GM12878 (cell line): ENCODE results near the gene NT5C2. TPM values are rescaled to one million over a fixed set of nuclear protein-coding genes. Genes with fewer than 3 reads are reported as not detected.
A peak's percentile ranks its signal among the peaks of the same experiment; 100 is the strongest.

Source experiments
- ATAC-seq: fragments of 200-7000 bp; cut with Tn5 transposase; 3 replicates; pipeline ENCODE4 v1.9.1; 2020; ENCODE audit warnings: mild to moderate bottlenecking, moderate library complexity
- BruUV-seq: library from RNA; stranded (reverse); fragments of 400-500 nt; replicated peaks from 2 replicates; lab custom pipeline; 2021; lab: Mats Ljungman, UMichigan
- CTCF ChIA-PET: fragments of 300-600 bp; sonication (Branson Sonifier 250); formaldehyde crosslinking; extraction: SDS; loops from one replicate; lab custom pipeline; 2021; ENCODE audit warnings: inconsistent platforms; lab: Yijun Ruan, JAX
- POLR2A ChIA-PET: fragments of 350-600 bp; formaldehyde crosslinking; extraction: SDS; loops from one replicate; lab custom pipeline; 2021; ENCODE audit warnings: inconsistent platforms; lab: Charles Lee
- RAD21 ChIA-PET: fragments of 300-600 bp; sonication (Branson Sonifier 250); formaldehyde crosslinking; loops from one replicate; lab custom pipeline; 2023; ENCODE audit warnings: antibody characterized with exemption; ENCODE audit not compliant: unreplicated experiment; lab: Charles Lee
- SMC1A ChIA-PET: fragments of 300-600 bp; sonication (Branson Sonifier 250); formaldehyde crosslinking; loops from one replicate; lab custom pipeline; 2023; ENCODE audit not compliant: unreplicated experiment, uncharacterized antibody; lab: Charles Lee
- DNase-seq: peaks from one replicate; pipeline ENCODE4 v3.0.0-alpha.2; 2011; ENCODE audit warnings: low read depth, low spot score
- FAIRE-seq: peaks from 3 replicates; lab custom pipeline; 2011; peaks lifted over from hg19 to GRCh38; lab: Jason Lieb, UNC
- H2AFZ ChIP-seq: 2 replicates; pipeline ENCODE4 v1.6.0; 2011; ENCODE audit warnings: low read depth, low read length, control low read depth; ENCODE audit not compliant: control insufficient read depth
- H3K27ac ChIP-seq: 2 replicates; pipeline ENCODE4 v1.5.1; 2011; ENCODE audit warnings: control low read depth; ENCODE audit not compliant: control insufficient read depth, insufficient read depth
- H3K27me3 ChIP-seq, 2 experiments: replicated peaks in 1 of 2; 2 replicates each; pipeline versions ENCODE4 v1.6.0 to v1.6.1; 2011; ENCODE audit warnings: low read length in 1 of 2; ENCODE audit not compliant: control insufficient read depth in 2 of 2, insufficient read depth in 2 of 2
- H3K36me3 ChIP-seq, 2 experiments: 2 replicates each; pipeline ENCODE4 v1.5.1; 2011; ENCODE audit warnings: low read length in 1 of 2; ENCODE audit not compliant: control insufficient read depth in 2 of 2, insufficient read depth in 2 of 2
- H3K4me1 ChIP-seq: 2 replicates; pipeline ENCODE4 v1.6.1; 2011; ENCODE audit warnings: mild to moderate bottlenecking, low read length, moderate library complexity, mixed read lengths; ENCODE audit not compliant: control insufficient read depth, insufficient read depth
- H3K4me2 ChIP-seq: 2 replicates; pipeline ENCODE4 v1.6.0; 2011; ENCODE audit warnings: control low read depth; ENCODE audit not compliant: control insufficient read depth, insufficient read depth
- H3K4me3 ChIP-seq: fragments of 200-600 bp; sonication (generic); 2 replicates; pipeline ENCODE4 v1.5.1; 2016
- H3K79me2 ChIP-seq: 2 replicates; pipeline ENCODE4 v1.6.0; 2011; ENCODE audit warnings: low read length; ENCODE audit not compliant: control insufficient read depth, insufficient read depth
- H3K9ac ChIP-seq: 2 replicates; pipeline ENCODE4 v1.8.0; 2011; ENCODE audit warnings: low read length, control low read depth, mixed read lengths; ENCODE audit not compliant: control insufficient read depth, insufficient read depth
- H3K9me3 ChIP-seq: replicated peaks from 3 replicates; pipeline ENCODE4 v1.5.1; 2011; ENCODE audit warnings: mild to moderate bottlenecking, low read length; ENCODE audit not compliant: control insufficient read depth, insufficient read depth
- H4K20me1 ChIP-seq: 2 replicates; pipeline ENCODE4 v1.6.0; 2011; ENCODE audit not compliant: control insufficient read depth, insufficient read depth
- CREB1 ChIP-seq: IDR thresholded peaks from 2 replicates; pipeline ENCODE4 v1.6.1; 2012; ENCODE audit warnings: low read depth, mild to moderate bottlenecking, inconsistent platforms
- IKZF1 ChIP-seq: fragments of 450-650 bp; conservative IDR thresholded peaks from 2 replicates; pipeline ENCODE4 v1.6.1; 2017; ENCODE audit warnings: antibody characterized with exemption, mild to moderate bottlenecking
- MEF2B ChIP-seq: fragments of 450-650 bp; IDR thresholded peaks from 2 replicates; pipeline ENCODE4 v1.6.1; 2018; ENCODE audit warnings: mild to moderate bottlenecking, moderate library complexity; ENCODE audit not compliant: partially characterized antibody, poor library complexity, severe bottlenecking
- MXI1 ChIP-seq: fragments of 150-350 bp; IDR thresholded peaks from 2 replicates; pipeline ENCODE4 v1.6.1; 2011; ENCODE audit warnings: low read depth, mild to moderate bottlenecking, inconsistent platforms, low read length, improper control_type of control experiment
- NKRF ChIP-seq: fragments of 450-650 bp; conservative IDR thresholded peaks from 2 replicates; pipeline ENCODE4 v1.6.1; 2017; ENCODE audit warnings: mild to moderate bottlenecking, moderate library complexity
- PML ChIP-seq: IDR thresholded peaks from 2 replicates; pipeline ENCODE4 v1.6.1; 2012; ENCODE audit warnings: low read length, inconsistent platforms
- POLR2A ChIP-seq: IDR thresholded peaks from 2 replicates; pipeline ENCODE4 v1.6.1; 2011; ENCODE audit warnings: low read depth, mild to moderate bottlenecking, low read length
- RBBP5 ChIP-seq: fragments of 200-600 bp; sonication (generic); conservative IDR thresholded peaks from 2 replicates; pipeline ENCODE4 v1.6.1; 2016
- RUNX3 ChIP-seq: IDR thresholded peaks from 2 replicates; pipeline ENCODE4 v1.6.1; 2012; ENCODE audit warnings: low read length, inconsistent platforms
- SKIL ChIP-seq: fragments of 450-650 bp; IDR thresholded peaks from 2 replicates; pipeline ENCODE4 v1.6.1; 2017; ENCODE audit warnings: mild to moderate bottlenecking, low read depth, inconsistent platforms; ENCODE audit not compliant: poor library complexity, severe bottlenecking
- SRF ChIP-seq, 2 experiments: IDR thresholded peaks; 2 replicates each; pipeline ENCODE4 v1.6.1; 2011; ENCODE audit warnings: low read depth in 2 of 2, low read length in 2 of 2, mild to moderate bottlenecking in 1 of 2, moderate library complexity in 1 of 2
- ZNF592 ChIP-seq: fragments of 450-650 bp; IDR thresholded peaks from 2 replicates; pipeline ENCODE4 v1.6.1; 2017; ENCODE audit warnings: mild to moderate bottlenecking, moderate library complexity
- ZSCAN29 ChIP-seq: fragments of 450-650 bp; IDR thresholded peaks from 2 replicates; pipeline ENCODE4 v1.6.1; 2017; ENCODE audit warnings: mild to moderate bottlenecking, moderate library complexity
- WGBS: methylation state at CpG from one replicate; pipeline ENCODE4 v1.1.6; 2016; ENCODE audit warnings: low lambda C conversion rate; ENCODE audit not compliant: insufficient replicate concordance, insufficient coverage; ENCODE audit errors: missing lambda C conversion rate; 5-methylcytosine and 5-hydroxymethylcytosine counted together
- in situ Hi-C: fragments of 300-500 bp; cut with MboI; formaldehyde crosslinking; loops from 9 replicates; pipeline ENCODE4 v1.14.3; 2018; ENCODE audit warnings: mixed read lengths
- intact Hi-C: fragments of 100-400 bp; cut with micrococcal nuclease; formaldehyde crosslinking; loops from one replicate; pipeline ENCODE4 v1.14.2; 2022; ENCODE audit not compliant: unreplicated experiment
- polyA plus RNA-seq, 11 experiments: library from polyadenylated mRNA; depleted of rRNA in 4 of 11; unstranded in 6 of 11; stranded (reverse) in 5 of 11; fragments of >200 nt; fragmentation: Nextera tagmentation in 4 of 11; fragmentation: Illumina TruSeq in 1 of 11; extraction: Ambion mirVana in 4 of 11; extraction: Trizol in 1 of 11; gene quantifications; 1 replicate in 1 of 11; 2 replicates in 10 of 11; pipeline versions ENCODE4 v1.2.1 to v1.2.3, GENCODE V29; 2011 to 2016; ENCODE audit warnings: inconsistent platforms in 2 of 11, missing spikeins in 2 of 11, low read depth in 1 of 11
- total RNA-seq, 4 experiments: library from RNA; depleted of rRNA in 3 of 4; stranded (reverse); fragments of >200 nt in 3 of 4; fragmentation: Illumina TruSeq in 1 of 4; extraction: Trizol in 1 of 4; gene quantifications; 2 replicates each; pipeline versions ENCODE4 v1.2.1 to v1.2.3, GENCODE V29; 2013 to 2021

Gene NT5C2
- total and polyA plus RNA-seq, 10 of the 15 experiments (the other 5 are each of a cell fraction or from before 2014, with no cell fraction given) = 15.8 to 70.1 (median 56.0) TPM

GRCh38 chr10:103192451-103193106 is 493 bp downstream of the NT5C2 start (continued):
- TF ChIP-seq POLR2A (peak; percentile 71), RUNX3 (peak; percentile 61), SKIL (no peak), IKZF1 (peak; percentile 39), CREB1 (0 out of 2 replicates have a peak, but pooled peaks have one; percentile 22), RBBP5 (no peak), MXI1 (peak; percentile 76)

- ChIA-PET CTCF (interaction anchor here (0.6 to 3.0 kb wide), 12 partner anchors 8 to 449 kb away, joined by 3 to 25 read pairs (median 3); partner anchors contain the start of genes CNNM2 and WBP1L), SMC1A (interaction anchor here (0.6 to 6.8 kb wide), 7 partner anchors 13 to 141 kb away, joined by 3 to 68 read pairs (median 4); no protein-coding TSS in a partner anchor), POLR2A (interaction anchor here (0.5 to 4.8 kb wide), 12 partner anchors 9 to 338 kb away, joined by 3 to 59 read pairs (median 4); partner anchors contain the start of gene BORCS7), RAD21 (interaction anchor here (0.9 to 5.3 kb wide), 17 partner anchors 9 to 301 kb away, joined by 3 to 31 read pairs (median 6); partner anchors contain the start of genes CNNM2 and NEURL1)
- Histone ChIP-seq H2AFZ (peak overlapping the region; percentile 76), H3K36me3 (no peaks in the 10 kb centered on the region; a peak in 1 of 4 replicates), H3K27ac (peak overlapping the region; percentile 92), H3K4me2 (peak overlapping the region; percentile 81), H3K4me1 (peaks cover 7% of the 10 kb centered on the region), H3K4me3 (peak overlapping the region; percentile 85), H4K20me1 (no peaks in the 10 kb centered on the region), H3K79me2 (peaks cover 54% of the 10 kb centered on the region), H3K9me3 (no peaks in the 10 kb centered on the region), H3K9ac (peak overlapping the region; percentile 98), H3K27me3 (no peaks in the 10 kb centered on the region)
- in situ Hi-C loops = no loop called here
- no peak for FAIRE-seq
- WGBS = 1% methylated on average over 14 of the region's 14 CpGs
- ATAC-seq = peak; percentile 28
- intact Hi-C loops = loop anchor here (5.0 to 10.0 kb wide), 3 partner anchors 50 to 547 kb away; partner anchors contain the start of gene TRIM8
- BruUV-seq = no TSS peak
- DNase-seq = no peak
- TF ChIP-seq ZSCAN29 (no peak), MEF2B (no peak), SRF (IDR thresholded peaks at IDR 0.05; ENCODE audit: low read depth in 2 of 2, low read length in 2 of 2) (no peak), PML (no peak), NKRF (peak; percentile 23; the same call in 1 of the 2 replicates), ZNF592 (no peak)
These were observed 1.0 kb downstream of the NT5C2 start for GRCh38 chr10:103192089-103192450.
